Lower leg skin (tissue), 4 donors: ENCODE data around the gene MYT1. TPM values are rescaled to one million over a fixed set of nuclear protein-coding genes. Genes with fewer than 3 reads are reported as not detected.

Experiments used
- DNase-seq, 2 donors: peaks; one replicate each; pipeline ENCODE4 v3.0.0-alpha.2; 2019; ENCODE audit warnings: low spot score in 2 of 2
- H3K4me3 ChIP-seq: fragments of 200-600 bp; sonication (generic); 2 replicates; pipeline ENCODE4 v1.5.1; 2017; ENCODE audit warnings: mild to moderate bottlenecking, low read depth; ENCODE audit not compliant: poor library complexity, severe bottlenecking
- CTCF ChIP-seq, 3 donors: fragments of 450-650 bp; IDR thresholded peaks; one replicate each; pipeline ENCODE4 v1.5.1; 2016; ENCODE audit warnings: antibody characterized with exemption in 3 of 3, mild to moderate bottlenecking in 3 of 3, moderate library complexity in 2 of 3
- POLR2A ChIP-seq, 2 donors: fragments of 450-650 bp; IDR thresholded peaks; one replicate each; pipeline ENCODE4 v1.6.1; 2016 to 2017; ENCODE audit warnings: antibody characterized with exemption in 2 of 2, mild to moderate bottlenecking in 1 of 2, moderate library complexity in 1 of 2
- whole genome bisulfite sequencing, 2 donors: methylation state at CpG; one replicate each; pipeline ENCODE4 v1.1.5; 2018; 5-methylcytosine and 5-hydroxymethylcytosine counted together
- intact Hi-C: fragments of 100-400 bp; cut with DNase I; formaldehyde crosslinking; loops from one replicate; pipeline ENCODE4 v1.15.0; 2023; ENCODE audit warnings: low total_unique reads
- total RNA-seq, 4 donors: library from RNA; depleted of rRNA; stranded (reverse); fragments of >200 nt; gene quantifications; one replicate each; pipeline ENCODE4 v1.1.0, GENCODE V29; 2016

MYT1 gene
- total RNA-seq, 4 donors from 2014 or later, result 0.26 TPM; not detected in 3

- WGBS, 2 donors, result 16 to 18% methylated on average over 33 of the region's 33 CpGs
Measured at GRCh38 chr20:64161356-64162238, 2.7 kb upstream of the MYT1 start.

GRCh38 chr20:64162239-64162910 is 1.9 kb upstream of the MYT1 start:
- intact Hi-C loops, result no loop called here
- no peak for DNase-seq
- WGBS, 2 donors, result 57 to 59% methylated on average over 23 of the region's 23 CpGs
- TF ChIP-seq CTCF (IDR thresholded peaks at IDR 0.05) (no peak), POLR2A (IDR thresholded peaks at IDR 0.05) (no peak)
- H3K4me3 ChIP-seq, result no peak overlapping the region

More at GRCh38 chr20:64161356-64162238, 2.7 kb upstream of the MYT1 start:
- no peak overlapping the region for H3K4me3 ChIP-seq
- intact Hi-C loops, result no loop called here
- TF ChIP-seq POLR2A (IDR thresholded peaks at IDR 0.05) (no peak), CTCF (IDR thresholded peaks at IDR 0.05) (no peak)
- DNase-seq, result no peak

- no peak for TF ChIP-seq POLR2A (IDR thresholded peaks at IDR 0.05)
- no peak for TF ChIP-seq CTCF (IDR thresholded peaks at IDR 0.05)
- intact Hi-C loops, result no loop called here
- WGBS, 2 donors, result 83 to 85% methylated on average over 5 of the region's 5 CpGs
- no peak overlapping the region for H3K4me3 ChIP-seq
- DNase-seq, result no peak
Measured at GRCh38 chr20:64163776-64164122, 503 bp upstream of the MYT1 start.

- WGBS, 2 donors, result 64 to 75% methylated on average over 13 to 14 of the region's 14 CpGs
- TF ChIP-seq POLR2A (IDR thresholded peaks at IDR 0.05), result no peak
- TF ChIP-seq CTCF (IDR thresholded peaks at IDR 0.05), result no peak
- intact Hi-C loops, result no loop called here
- DNase-seq, result no peak
- no peak overlapping the region for H3K4me3 ChIP-seq
Measured at GRCh38 chr20:64165866-64166600, 1.8 kb downstream of the MYT1 start.

- no peak overlapping the region for H3K4me3 ChIP-seq
- TF ChIP-seq CTCF (IDR thresholded peaks at IDR 0.05) (no peak), POLR2A (IDR thresholded peaks at IDR 0.05) (no peak)
- intact Hi-C loops, result no loop called here
- whole genome bisulfite sequencing, 2 donors, result 55 to 61% methylated on average over 17 to 18 of the region's 18 CpGs
- DNase-seq, result no peak
Measured at GRCh38 chr20:64166721-64167615, 2.7 kb downstream of the MYT1 start.
